ENCODE results near the gene SNX14.

DNA sequence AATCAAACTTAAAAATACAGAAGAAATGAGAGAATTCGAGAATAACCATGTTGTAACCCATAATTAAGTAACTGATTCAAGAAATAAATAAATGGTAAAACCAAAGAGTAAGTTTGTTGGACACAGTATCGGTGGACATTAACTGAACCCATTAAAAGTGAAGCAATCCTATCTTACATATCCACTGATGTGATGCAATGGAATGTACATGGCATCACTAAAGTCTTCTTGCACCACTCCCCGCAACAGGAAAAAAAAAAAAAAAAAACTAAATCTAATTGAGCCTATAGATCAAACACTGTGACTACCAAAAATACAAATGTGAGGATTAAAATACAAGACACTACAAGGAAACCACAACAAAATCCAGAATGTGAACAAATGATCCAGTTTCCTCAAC is 7.9 kb downstream of the SNX14 start:
- TF ChIP-seq, protein P1, sequence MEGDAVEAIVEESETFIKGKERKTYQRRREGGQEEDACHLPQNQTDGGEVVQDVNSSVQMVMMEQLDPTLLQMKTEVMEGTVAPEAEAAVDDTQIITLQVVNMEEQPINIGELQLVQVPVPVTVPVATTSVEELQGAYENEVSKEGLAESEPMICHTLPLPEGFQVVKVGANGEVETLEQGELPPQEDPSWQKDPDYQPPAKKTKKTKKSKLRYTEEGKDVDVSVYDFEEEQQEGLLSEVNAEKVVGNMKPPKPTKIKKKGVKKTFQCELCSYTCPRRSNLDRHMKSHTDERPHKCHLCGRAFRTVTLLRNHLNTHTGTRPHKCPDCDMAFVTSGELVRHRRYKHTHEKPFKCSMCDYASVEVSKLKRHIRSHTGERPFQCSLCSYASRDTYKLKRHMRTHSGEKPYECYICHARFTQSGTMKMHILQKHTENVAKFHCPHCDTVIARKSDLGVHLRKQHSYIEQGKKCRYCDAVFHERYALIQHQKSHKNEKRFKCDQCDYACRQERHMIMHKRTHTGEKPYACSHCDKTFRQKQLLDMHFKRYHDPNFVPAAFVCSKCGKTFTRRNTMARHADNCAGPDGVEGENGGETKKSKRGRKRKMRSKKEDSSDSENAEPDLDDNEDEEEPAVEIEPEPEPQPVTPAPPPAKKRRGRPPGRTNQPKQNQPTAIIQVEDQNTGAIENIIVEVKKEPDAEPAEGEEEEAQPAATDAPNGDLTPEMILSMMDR (IDR thresholded peaks at IDR 0.05 in 2 of 3, conservative IDR thresholded peaks at IDR 0.05 in 1 of 3; ENCODE audit: control insufficient read depth in 2 of 3, extremely low read depth in 1 of 3, insufficient read depth in 1 of 3, low read depth in 3 of 3, low read length in 3 of 3): no peak
- TF ChIP-seq, protein P2, sequence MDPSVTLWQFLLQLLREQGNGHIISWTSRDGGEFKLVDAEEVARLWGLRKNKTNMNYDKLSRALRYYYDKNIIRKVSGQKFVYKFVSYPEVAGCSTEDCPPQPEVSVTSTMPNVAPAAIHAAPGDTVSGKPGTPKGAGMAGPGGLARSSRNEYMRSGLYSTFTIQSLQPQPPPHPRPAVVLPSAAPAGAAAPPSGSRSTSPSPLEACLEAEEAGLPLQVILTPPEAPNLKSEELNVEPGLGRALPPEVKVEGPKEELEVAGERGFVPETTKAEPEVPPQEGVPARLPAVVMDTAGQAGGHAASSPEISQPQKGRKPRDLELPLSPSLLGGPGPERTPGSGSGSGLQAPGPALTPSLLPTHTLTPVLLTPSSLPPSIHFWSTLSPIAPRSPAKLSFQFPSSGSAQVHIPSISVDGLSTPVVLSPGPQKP (IDR thresholded peaks at IDR 0.05; ENCODE audit: low read depth, low read length): no peak
- TF ChIP-seq ATF3 (IDR thresholded peaks at IDR 0.05; ENCODE audit: borderline replicate concordance, extremely low read depth, low read depth, low read length) (no peak), HDAC6 (IDR thresholded peaks at IDR 0.05; ENCODE audit: unreplicated experiment) (no peak), STAT1 (conservative IDR thresholded peaks at IDR 0.05) (no peak), BCL11A (IDR thresholded peaks at IDR 0.05; ENCODE audit: low read depth, low read length) (no peak), RAD51 (IDR thresholded peaks at IDR 0.05) (no peak), GABPA (IDR thresholded peaks at IDR 0.05; ENCODE audit: low read depth) (no peak), SP1 (IDR thresholded peaks at IDR 0.05; ENCODE audit: low read depth, low read length) (no peak), POLR2A (IDR thresholded peaks at IDR 0.05; ENCODE audit: low read depth, low read length) (no peak), HDAC2 (IDR thresholded peaks at IDR 0.05) (no peak), CEBPB (IDR thresholded peaks at IDR 0.05; ENCODE audit: borderline replicate concordance in 1 of 2, low read depth in 2 of 2, low read length in 2 of 2) (no peak)
- TF ChIP-seq, protein P3, sequence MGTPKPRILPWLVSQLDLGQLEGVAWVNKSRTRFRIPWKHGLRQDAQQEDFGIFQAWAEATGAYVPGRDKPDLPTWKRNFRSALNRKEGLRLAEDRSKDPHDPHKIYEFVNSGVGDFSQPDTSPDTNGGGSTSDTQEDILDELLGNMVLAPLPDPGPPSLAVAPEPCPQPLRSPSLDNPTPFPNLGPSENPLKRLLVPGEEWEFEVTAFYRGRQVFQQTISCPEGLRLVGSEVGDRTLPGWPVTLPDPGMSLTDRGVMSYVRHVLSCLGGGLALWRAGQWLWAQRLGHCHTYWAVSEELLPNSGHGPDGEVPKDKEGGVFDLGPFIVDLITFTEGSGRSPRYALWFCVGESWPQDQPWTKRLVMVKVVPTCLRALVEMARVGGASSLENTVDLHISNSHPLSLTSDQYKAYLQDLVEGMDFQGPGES (IDR thresholded peaks at IDR 0.05): no peak
